22Rv1 (cell line): ENCODE measurements around the gene CROCC.

Source experiments
- H3K27ac ChIP-seq: fragments of 450-650 bp; 2 replicates; pipeline ENCODE4 v1.5.1; 2017
- ZFX ChIP-seq: fragments of 450-650 bp; IDR thresholded peaks from 2 replicates; pipeline ENCODE4 v1.6.1; 2017; ENCODE audit warnings: antibody characterized with exemption, borderline replicate concordance
- TF ChIP-seq, protein P1 (sequence below): fragments of 450-650 bp; IDR thresholded peaks from 2 replicates; pipeline ENCODE4 v1.5.1; 2017; ENCODE audit warnings: mild to moderate bottlenecking

CROCC gene

DNA sequence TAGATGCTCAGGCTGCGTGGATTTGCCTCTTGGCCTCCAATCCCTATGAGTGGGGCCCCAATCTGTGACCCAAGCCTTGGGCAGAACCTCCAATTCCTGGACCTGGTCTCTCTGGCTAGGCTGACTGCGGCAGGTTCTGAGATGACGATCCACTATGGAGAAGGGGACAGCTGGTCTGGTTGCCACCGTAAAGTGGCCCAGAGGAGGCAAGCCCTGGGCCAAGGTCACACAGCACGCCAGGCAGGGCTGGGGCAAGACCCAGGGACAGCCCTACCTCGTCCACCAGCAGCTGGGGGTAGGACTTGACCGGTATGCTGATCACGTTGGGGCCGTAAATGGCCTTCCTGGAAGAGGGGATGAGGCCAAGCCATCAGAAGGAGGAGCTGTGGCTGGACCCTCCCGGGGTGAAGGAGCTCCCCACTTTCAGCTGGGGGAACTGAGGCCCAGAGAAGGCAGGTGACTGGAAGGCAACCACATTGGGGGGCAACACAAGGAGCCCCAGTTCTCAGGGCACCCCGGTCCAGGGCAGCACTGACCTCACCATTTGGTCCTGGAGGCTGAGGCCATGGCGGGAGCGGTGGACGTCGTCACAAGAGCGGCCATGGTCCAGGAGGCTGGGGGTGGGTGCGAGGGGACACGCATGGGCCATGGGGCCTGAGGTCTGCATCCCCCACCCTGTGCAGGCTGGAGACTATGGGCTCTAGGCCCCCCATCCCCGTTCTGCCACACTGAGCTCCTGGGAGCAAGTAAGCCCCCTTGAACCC, 80.2 kb downstream of the CROCC start:
- TF ChIP-seq ZFX: no peak
- TF ChIP-seq, protein P1, sequence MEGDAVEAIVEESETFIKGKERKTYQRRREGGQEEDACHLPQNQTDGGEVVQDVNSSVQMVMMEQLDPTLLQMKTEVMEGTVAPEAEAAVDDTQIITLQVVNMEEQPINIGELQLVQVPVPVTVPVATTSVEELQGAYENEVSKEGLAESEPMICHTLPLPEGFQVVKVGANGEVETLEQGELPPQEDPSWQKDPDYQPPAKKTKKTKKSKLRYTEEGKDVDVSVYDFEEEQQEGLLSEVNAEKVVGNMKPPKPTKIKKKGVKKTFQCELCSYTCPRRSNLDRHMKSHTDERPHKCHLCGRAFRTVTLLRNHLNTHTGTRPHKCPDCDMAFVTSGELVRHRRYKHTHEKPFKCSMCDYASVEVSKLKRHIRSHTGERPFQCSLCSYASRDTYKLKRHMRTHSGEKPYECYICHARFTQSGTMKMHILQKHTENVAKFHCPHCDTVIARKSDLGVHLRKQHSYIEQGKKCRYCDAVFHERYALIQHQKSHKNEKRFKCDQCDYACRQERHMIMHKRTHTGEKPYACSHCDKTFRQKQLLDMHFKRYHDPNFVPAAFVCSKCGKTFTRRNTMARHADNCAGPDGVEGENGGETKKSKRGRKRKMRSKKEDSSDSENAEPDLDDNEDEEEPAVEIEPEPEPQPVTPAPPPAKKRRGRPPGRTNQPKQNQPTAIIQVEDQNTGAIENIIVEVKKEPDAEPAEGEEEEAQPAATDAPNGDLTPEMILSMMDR: no peak
- no peak overlapping the region for H3K27ac ChIP-seq

DNA sequence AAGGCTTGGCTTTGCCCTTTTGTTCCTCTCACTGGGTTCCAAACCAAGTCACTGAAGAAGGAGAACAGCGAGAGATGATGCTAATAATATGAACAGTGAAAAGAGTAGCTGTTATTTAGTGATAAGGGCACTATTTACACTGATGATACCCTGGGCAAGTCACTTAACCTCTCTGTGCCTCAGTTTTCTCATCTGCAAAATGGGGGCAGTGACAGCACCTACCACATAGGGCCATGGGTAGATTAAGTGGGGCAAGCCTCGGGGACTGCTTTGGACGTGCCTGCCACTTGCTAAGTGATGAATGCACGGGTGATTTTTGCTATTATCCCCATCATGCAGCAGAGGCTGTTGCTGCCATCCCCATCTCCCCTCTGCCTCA, 80.8 kb downstream of the CROCC start:
- no peak for TF ChIP-seq ZFX
- TF ChIP-seq, protein P1: no peak
- no peak overlapping the region for H3K27ac ChIP-seq

DNA sequence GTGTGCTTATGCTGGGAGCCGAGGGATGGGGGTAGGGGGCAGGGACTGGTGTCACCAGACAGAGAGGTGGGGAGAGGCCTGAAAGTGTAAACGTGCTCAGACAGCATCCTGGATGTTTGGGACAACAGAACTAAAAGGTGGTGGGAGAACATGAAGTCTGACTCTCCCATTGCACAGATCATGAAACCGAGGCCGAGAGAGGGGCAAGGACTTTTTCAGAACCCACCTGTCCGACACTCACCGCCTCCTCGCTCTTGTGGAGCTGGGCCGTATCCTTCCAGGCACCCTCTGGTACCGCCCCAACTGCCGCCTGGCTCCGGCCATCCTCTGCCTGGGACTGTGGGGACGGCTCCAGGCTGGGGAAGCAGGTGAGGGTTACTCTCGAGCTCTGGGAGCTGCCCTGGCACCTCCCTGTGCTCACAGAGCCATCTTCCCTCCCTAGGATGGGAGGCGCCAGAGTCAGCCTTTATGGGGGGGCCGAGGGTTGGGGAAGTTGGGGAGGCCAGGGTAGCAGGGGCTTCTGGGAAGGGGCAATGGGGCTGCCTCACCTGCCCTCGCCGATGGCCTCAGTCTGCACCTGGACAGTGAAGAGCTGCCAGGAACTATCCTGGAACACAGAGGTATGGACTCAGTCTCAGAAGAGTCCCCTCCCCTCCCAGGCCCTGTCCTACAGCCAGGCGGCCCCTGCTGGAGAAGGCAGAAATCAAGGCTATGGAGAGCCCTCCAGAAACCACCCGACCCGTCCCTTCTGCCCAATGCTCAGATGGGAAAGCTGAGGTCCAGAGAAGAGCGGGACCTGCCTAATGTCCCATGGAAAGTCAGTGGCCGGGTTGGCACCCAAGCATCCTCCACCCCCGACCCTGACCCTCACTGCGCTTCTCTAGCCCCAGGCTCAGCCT, 83.0 kb downstream of the CROCC start:
- H3K27ac ChIP-seq: no peak overlapping the region
- TF ChIP-seq, protein P1: no peak
- TF ChIP-seq ZFX: no peak

- TF ChIP-seq, protein P1: no peak
- no peak for TF ChIP-seq ZFX
- H3K27ac ChIP-seq: no peak overlapping the region
These were observed 83.6 kb downstream of the CROCC start for GRCh38 chr1:17005365-17005740.

DNA sequence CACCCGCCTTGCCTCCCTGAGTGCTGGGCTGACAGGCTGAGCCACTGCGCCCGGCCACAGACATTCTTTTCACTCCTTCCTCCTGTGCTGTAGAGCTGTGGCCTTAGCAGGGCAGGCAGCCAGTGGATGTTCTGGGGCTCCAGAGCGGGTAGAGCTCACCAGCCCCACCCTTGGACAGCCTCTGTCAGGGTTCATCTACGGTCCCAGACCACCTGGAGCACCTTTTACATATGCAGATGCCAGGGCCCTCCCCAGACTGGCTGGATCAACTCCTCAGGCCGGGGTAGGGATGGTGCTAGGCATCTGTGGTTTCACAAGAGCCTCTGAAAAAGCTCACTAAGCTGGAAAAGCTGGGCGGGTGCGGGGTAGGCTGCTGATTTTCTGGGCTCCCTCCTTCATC, 85.4 kb downstream of the CROCC start:
- H3K27ac ChIP-seq: no peak overlapping the region
- TF ChIP-seq, protein P1: no peak
- no peak for TF ChIP-seq ZFX

DNA sequence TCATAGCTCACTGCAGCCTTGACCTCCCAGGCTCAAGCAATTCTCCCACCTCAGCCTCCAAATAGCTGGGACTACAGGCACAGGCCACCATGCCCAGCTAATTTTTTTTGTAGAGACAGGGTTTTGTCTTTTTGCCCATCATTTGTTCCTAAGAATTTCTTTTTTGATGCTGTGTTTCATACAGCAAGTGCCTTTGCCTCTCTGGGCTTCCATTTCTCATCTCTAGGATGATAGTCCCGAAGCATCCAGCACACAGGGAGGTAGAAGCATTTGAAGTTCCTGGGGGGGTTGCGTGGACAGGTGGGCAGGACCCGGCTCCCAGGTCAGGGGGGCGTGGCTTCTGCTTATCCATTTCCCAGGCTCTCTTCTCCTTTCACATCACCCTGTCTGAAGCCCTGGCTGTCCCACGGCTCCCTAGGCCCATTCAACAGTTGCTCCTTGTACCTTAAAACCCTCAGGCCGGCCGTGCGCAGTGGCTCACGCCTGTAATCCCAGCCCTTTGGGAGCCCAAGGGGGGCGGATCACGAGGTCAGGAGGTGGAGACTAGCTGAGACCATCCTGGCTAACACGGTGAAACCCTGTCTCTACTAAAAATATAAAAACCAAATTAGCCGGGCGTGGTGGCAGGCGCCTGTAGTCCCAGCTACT, 86.6 kb downstream of the CROCC start:
- no peak for TF ChIP-seq ZFX
- TF ChIP-seq, protein P1: no peak
- H3K27ac ChIP-seq: no peak overlapping the region
